GM21825 (cell line): ENCODE results near the gene C2CD4B.

ENCODE experiments used
- ATAC-seq: cut with Tn5 transposase; IDR thresholded peaks from one replicate; pipeline ENCODE4 v1.9.1; 2021; ENCODE audit warnings: mild to moderate bottlenecking, moderate library complexity; ENCODE audit not compliant: unreplicated experiment

C2CD4B gene

DNA sequence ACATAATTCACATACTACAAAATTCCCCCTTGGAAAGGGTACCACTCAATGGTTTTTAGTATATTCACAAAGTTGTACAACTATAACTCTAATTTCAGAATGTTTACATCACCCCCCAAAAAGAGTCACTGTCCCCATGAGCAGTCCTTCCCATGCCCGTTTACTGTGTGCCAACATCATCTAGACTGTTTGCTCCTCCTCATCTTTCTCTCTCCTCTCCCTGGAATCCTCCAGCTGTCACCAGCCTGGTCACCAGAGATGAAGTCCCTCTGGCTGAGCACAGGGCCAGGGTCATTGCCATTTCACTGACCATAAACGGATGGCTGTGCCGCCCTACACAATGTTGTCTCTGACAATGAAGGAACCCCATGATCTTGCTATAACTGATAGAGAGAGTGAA, 45.2 kb downstream of the C2CD4B start:
- ATAC-seq: no peak

- ATAC-seq: no peak
Observed at GRCh38 chr15:62119227-62119864, 45.7 kb downstream of the C2CD4B start.

DNA sequence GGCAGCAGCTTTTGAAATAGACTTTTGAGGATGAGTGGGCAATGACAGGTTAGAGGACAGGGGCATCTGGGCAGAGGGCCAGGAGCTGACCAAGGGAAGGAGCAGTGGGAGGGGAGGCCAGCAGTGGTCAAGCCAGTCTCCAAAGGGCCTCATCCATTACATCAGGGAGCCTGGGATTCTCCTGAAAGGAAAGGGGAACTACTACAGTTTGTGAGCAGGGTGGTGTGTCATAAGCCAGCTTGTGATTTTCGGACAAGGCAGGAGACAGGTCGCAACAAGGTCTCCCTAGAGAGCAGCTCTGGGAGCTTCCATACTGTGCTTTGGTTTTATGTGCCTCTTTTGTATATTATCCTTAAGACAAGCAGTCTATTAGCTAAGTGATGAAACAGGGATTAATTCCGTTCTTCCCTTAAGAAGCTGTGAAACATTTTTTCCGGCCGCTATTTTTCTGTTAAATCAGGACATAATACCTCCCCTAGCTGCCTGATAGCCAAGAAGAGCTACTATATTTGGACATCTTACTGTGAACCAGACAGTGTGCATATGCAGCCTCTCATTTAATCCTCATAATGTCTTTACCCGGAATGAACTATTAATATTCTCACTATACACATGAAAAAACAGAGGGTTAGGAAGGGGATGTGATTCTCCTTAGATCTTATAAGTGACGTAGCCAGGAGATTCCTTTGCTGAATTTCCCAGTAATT, 46.4 kb downstream of the C2CD4B start:
- ATAC-seq: no peak

- ATAC-seq: no peak
Observed at GRCh38 chr15:62115847-62116246, 49.2 kb downstream of the C2CD4B start.
